T-helper 17 cell (primary cell): ENCODE data around the gene CLSTN1. TPM values are rescaled to one million over a fixed set of nuclear protein-coding genes. Genes with fewer than 3 reads are reported as not detected.

Experiments
- ATAC-seq: fragments of 150-1000 bp; cut with Tn5 transposase; 2 replicates; pipeline ENCODE4 v1.10.0; 2021; ENCODE audit warnings: mild to moderate bottlenecking, moderate library complexity
- DNase-seq, 3 donors: peaks; one replicate each; pipeline versions ENCODE4 v3.0.0 to v3.0.0-alpha.2; 2020 to 2021
- H3K9me3 ChIP-seq: one replicate; pipeline ENCODE4 v1.7.0; 2013; ENCODE audit warnings: low read length, mild to moderate bottlenecking; ENCODE audit not compliant: control insufficient read depth, poor library complexity, severe bottlenecking
- H3K27ac Mint-ChIP-seq: one replicate; pipeline ENCODE4 v1.8.0; 2022; ENCODE audit warnings: mild to moderate bottlenecking, moderate library complexity, mixed read lengths
- H3K27me3 Mint-ChIP-seq: one replicate; pipeline ENCODE4 v1.8.0; 2022; ENCODE audit warnings: mixed read lengths
- H3K36me3 Mint-ChIP-seq: one replicate; pipeline ENCODE4 v1.8.0; 2022; ENCODE audit warnings: low read depth, mixed read lengths
- H3K4me1 Mint-ChIP-seq: one replicate; pipeline ENCODE4 v1.8.0; 2022; ENCODE audit warnings: mild to moderate bottlenecking, mixed read lengths
- H3K4me3 Mint-ChIP-seq: one replicate; pipeline ENCODE4 v1.8.0; 2022; ENCODE audit warnings: mild to moderate bottlenecking, moderate library complexity, mixed read lengths
- total RNA-seq, 4 donors: library from RNA in 2 of 4; stranded (reverse) in 2 of 4; gene quantifications; one replicate each; pipeline ENCODE4 v1.2.3 and lab custom pipeline; 2022 to 2026

The CLSTN1 gene
- total RNA-seq, 2 donors from 2014 or later, result 86.3 to 91.5 TPM

DNA sequence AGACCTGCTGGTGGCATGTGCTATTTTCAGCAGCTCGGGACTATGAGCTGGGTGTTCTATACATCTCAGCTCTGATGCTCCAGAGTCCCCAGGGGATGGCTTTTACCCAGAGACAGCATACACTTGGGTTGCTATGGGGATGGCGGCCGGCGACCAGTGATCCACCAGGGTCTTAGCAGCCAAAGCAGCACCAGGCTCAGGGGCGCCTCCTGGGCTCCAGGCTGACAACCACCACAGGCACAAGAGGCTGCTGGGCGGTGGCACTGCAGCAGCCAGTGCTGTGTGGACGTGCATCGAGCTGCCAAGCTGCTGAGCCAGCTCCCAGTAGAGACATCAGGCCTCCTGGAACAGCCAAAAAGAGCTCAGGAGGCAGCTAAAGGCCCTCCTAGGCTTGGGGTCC lies 37.6 kb upstream of the CLSTN1 start:
- peak overlapping the region; percentile 11 for H3K27ac Mint-ChIP-seq
- no peaks in the 10 kb centered on the region for H3K4me1 Mint-ChIP-seq
- no peaks in the 10 kb centered on the region for H3K27me3 Mint-ChIP-seq
- ATAC-seq (no peak), DNase-seq (no peak)
- no peak overlapping the region for H3K4me3 Mint-ChIP-seq
- H3K9me3 ChIP-seq, result no peaks in the 10 kb centered on the region
- H3K36me3 Mint-ChIP-seq, result no peaks in the 10 kb centered on the region

GRCh38 chr1:9860887-9861286 lies 37.1 kb upstream of the CLSTN1 start:
- H3K27ac Mint-ChIP-seq, result peak overlapping the region; percentile 11
- H3K4me1 Mint-ChIP-seq, result no peaks in the 10 kb centered on the region
- no peaks in the 10 kb centered on the region for H3K27me3 Mint-ChIP-seq
- no peak for DNase-seq
- H3K4me3 Mint-ChIP-seq, result no peak overlapping the region
- no peak for ATAC-seq
- no peaks in the 10 kb centered on the region for H3K9me3 ChIP-seq
- H3K36me3 Mint-ChIP-seq, result no peaks in the 10 kb centered on the region

GRCh38 chr1:9859281-9860014 lies 35.7 kb upstream of the CLSTN1 start:
- H3K9me3 ChIP-seq, result no peaks in the 10 kb centered on the region
- Mint-ChIP-seq H3K27ac (no peak overlapping the region), H3K36me3 (no peaks in the 10 kb centered on the region), H3K4me1 (no peaks in the 10 kb centered on the region), H3K27me3 (no peaks in the 10 kb centered on the region), H3K4me3 (no peak overlapping the region)
- ATAC-seq (no peak), DNase-seq (no peak)

GRCh38 chr1:9858293-9859035 lies 34.7 kb upstream of the CLSTN1 start:
- ATAC-seq (no peak), DNase-seq (no peak)
- no peak overlapping the region for H3K4me3 Mint-ChIP-seq
- H3K9me3 ChIP-seq, result no peaks in the 10 kb centered on the region
- H3K36me3 Mint-ChIP-seq, result no peaks in the 10 kb centered on the region
- H3K27me3 Mint-ChIP-seq, result no peaks in the 10 kb centered on the region
- no peaks in the 10 kb centered on the region for H3K4me1 Mint-ChIP-seq
- no peak overlapping the region for H3K27ac Mint-ChIP-seq

- no peaks in the 10 kb centered on the region for H3K9me3 ChIP-seq
- Mint-ChIP-seq H3K27ac (no peak overlapping the region), H3K4me1 (no peaks in the 10 kb centered on the region), H3K4me3 (no peak overlapping the region), H3K36me3 (no peaks in the 10 kb centered on the region), H3K27me3 (no peaks in the 10 kb centered on the region)
- ATAC-seq, result no peak
- DNase-seq, result no peak
Measured at GRCh38 chr1:9855186-9855585, 31.4 kb upstream of the CLSTN1 start.

DNA sequence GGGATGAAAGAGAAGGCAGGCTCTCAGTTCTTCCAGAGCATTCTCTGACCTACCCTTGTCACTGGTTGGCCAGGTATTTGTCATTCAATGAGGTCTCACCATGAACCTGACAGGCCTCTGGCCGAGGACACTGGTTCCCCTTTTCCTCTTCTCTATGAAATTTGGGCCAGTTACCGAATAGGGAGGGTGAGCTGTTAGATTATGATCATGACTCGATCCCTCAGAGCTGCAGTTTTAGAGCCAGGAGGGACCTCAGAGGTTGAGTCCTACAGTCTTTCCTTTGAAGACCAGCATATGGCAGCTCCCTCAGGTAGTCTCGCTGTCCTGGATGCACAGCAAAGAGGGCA lies 29.5 kb upstream of the CLSTN1 start:
- ATAC-seq (no peak), DNase-seq (no peak)
- no peaks in the 10 kb centered on the region for H3K27me3 Mint-ChIP-seq
- H3K27ac Mint-ChIP-seq, result no peak overlapping the region
- H3K4me3 Mint-ChIP-seq, result no peak overlapping the region
- no peaks in the 10 kb centered on the region for H3K9me3 ChIP-seq
- no peaks in the 10 kb centered on the region for H3K4me1 Mint-ChIP-seq
- no peaks in the 10 kb centered on the region for H3K36me3 Mint-ChIP-seq

DNA sequence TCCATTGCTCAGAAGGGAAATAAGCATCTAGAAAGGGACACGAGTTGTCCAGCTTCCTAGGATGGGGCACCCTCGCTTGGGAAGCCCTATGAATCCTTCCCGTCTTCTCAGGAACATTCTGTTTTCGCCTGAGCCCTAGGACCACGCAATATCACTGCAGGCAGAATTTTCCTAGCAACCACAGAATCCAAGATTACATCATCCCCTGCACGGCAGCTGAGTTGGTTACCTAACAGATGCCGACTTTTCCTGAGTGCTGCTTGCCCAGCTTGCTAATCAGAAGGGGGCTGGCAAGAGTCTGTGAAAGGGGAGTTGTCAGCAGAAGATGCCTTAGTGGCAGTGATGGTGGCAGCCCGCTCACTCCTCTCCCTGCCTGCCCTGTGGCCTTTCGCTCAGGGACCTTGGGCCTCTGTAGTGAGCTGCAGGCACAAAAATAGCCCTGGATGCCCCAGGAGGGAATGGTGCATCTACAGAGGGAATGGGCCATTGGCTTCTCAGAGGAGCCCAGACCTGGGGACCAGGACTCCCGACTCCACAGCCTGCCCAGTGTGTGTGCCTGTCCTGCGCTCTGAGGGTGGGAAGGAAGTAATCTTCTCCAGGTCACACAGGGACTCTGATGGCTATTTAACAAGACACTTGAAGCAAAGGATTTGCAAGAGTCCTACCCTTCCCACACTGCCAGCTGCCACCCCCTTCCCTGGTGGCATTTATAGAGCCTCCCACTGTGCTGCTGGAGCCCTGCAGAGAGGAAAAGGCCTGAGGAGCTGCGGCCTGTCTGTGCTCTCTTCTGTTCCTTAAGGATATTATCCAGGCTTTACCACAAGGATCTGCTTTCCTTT lies 28.9 kb upstream of the CLSTN1 start:
- Mint-ChIP-seq H3K36me3 (no peaks in the 10 kb centered on the region), H3K4me3 (no peak overlapping the region), H3K27ac (peak overlapping the region; percentile 29), H3K27me3 (no peaks in the 10 kb centered on the region), H3K4me1 (no peaks in the 10 kb centered on the region)
- DNase-seq, result no peak
- ATAC-seq, result no peak
- no peaks in the 10 kb centered on the region for H3K9me3 ChIP-seq

- H3K9me3 ChIP-seq, result no peaks in the 10 kb centered on the region
- Mint-ChIP-seq H3K27ac (peak overlapping the region; percentile 29), H3K36me3 (no peaks in the 10 kb centered on the region), H3K27me3 (no peaks in the 10 kb centered on the region), H3K4me3 (no peak overlapping the region), H3K4me1 (no peaks in the 10 kb centered on the region)
- DNase-seq, result no peak
- ATAC-seq, result no peak
Measured at GRCh38 chr1:9852004-9852403, 28.2 kb upstream of the CLSTN1 start.

DNA sequence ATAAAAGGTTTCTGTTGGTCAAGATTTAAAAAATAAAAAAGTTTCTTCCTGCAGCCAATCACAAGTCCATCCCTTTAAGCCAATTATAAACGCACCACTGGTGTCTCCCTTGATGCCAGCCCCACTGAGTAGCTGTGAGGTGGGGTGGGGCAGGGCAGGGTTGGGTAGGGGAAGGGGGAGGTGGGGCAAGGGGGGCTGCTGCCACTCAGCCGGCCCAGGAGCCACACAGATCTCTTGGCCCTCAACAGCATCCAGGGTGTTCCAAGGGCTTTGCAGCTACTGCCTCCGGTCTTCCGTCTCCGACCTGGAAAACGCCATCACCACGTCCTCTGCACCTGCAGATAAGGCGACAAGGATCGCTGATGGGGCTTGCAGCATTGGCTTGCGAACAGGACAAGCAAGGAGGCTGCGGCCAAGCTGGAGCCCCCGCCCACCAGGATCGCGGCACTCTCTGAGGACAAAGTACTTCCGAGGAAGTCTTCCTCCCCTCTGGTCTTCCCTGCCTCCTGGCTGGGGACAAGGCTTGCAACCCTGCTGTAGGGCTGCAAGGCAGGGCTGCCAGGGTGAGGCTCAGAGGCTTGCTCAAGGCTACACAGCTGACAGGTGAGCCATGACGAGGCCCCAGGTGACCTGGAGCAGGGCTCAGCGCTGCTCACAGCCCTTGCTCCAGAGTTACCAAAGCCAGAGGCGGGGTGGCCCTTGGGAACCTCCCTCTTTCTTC lies 26.8 kb upstream of the CLSTN1 start:
- Mint-ChIP-seq H3K4me3 (no peak overlapping the region), H3K36me3 (no peaks in the 10 kb centered on the region), H3K27ac (no peak overlapping the region), H3K27me3 (no peaks in the 10 kb centered on the region), H3K4me1 (peaks cover 3% of the 10 kb centered on the region)
- DNase-seq (no peak), ATAC-seq (peak; percentile 21)
- H3K9me3 ChIP-seq, result no peaks in the 10 kb centered on the region

- no peak overlapping the region for H3K4me3 Mint-ChIP-seq
- ATAC-seq (peak; percentile 56), DNase-seq (no peak)
- no peak overlapping the region for H3K27ac Mint-ChIP-seq
- no peaks in the 10 kb centered on the region for H3K27me3 Mint-ChIP-seq
- no peaks in the 10 kb centered on the region for H3K9me3 ChIP-seq
- no peaks in the 10 kb centered on the region for H3K36me3 Mint-ChIP-seq
- H3K4me1 Mint-ChIP-seq, result peaks cover 3% of the 10 kb centered on the region
Measured at GRCh38 chr1:9849691-9850441, 26.1 kb upstream of the CLSTN1 start.

- Mint-ChIP-seq H3K36me3 (no peaks in the 10 kb centered on the region), H3K27ac (no peak overlapping the region), H3K27me3 (no peaks in the 10 kb centered on the region), H3K4me1 (peaks cover 3% of the 10 kb centered on the region), H3K4me3 (no peak overlapping the region)
- no peaks in the 10 kb centered on the region for H3K9me3 ChIP-seq
- no peak for DNase-seq
- ATAC-seq, result no peak
Measured at GRCh38 chr1:9848022-9848421, 24.3 kb upstream of the CLSTN1 start.

- Mint-ChIP-seq H3K27ac (no peak overlapping the region), H3K36me3 (no peaks in the 10 kb centered on the region), H3K4me1 (peaks cover 3% of the 10 kb centered on the region), H3K27me3 (no peaks in the 10 kb centered on the region), H3K4me3 (no peak overlapping the region)
- ATAC-seq (no peak), DNase-seq (no peak)
- no peaks in the 10 kb centered on the region for H3K9me3 ChIP-seq
Measured at GRCh38 chr1:9847269-9847668, 23.5 kb upstream of the CLSTN1 start.
